C4-2B (cell line): ENCODE data around the gene INPP4B.

Source experiments
- CTCF ChIP-seq: fragments of 450-650 bp; conservative IDR thresholded peaks from 2 replicates; pipeline ENCODE4 v1.5.1; 2017; ENCODE audit warnings: mild to moderate bottlenecking
- ZFX ChIP-seq: fragments of 450-650 bp; IDR thresholded peaks from 2 replicates; pipeline ENCODE4 v1.6.1; 2017

DNA sequence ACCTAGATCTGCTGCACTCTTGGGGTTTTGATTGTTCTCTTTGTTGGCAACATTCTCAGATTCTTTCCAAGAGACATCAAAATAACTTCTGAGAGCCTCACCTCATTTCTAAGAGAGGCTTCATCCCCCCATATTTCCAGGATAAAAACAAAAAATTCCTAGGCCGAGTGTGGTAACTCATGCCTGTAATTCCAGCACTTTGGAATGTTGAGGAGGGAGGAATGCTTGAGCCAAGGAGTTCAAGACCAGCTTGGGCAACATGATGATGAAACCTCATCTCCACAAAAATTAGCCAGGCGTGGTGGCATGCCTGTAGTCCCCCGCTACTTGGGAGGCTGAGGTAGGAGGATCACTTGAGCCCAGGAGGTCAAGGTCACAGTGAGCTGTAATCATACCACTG lies 477.0 kb downstream of the INPP4B start:
- TF ChIP-seq CTCF (no peak), ZFX (no peak)
